HepG2 (cell line): Measurements from ENCODE around the gene CD300LF.

ENCODE experiments used
- CTCF ChIP-seq: sonication (generic); formaldehyde crosslinking; IDR thresholded peaks from 2 replicates; pipeline ENCODE4 v1.5.0; 2020; ENCODE audit warnings: mild to moderate bottlenecking, missing genetic modification reagents, moderate library complexity
- ZNF343 ChIP-seq: sonication (generic); formaldehyde crosslinking; IDR thresholded peaks from 2 replicates; pipeline ENCODE4 v1.4.0; 2020; ENCODE audit warnings: mild to moderate bottlenecking, missing genetic modification reagents
- ZNF773 ChIP-seq: sonication (generic); formaldehyde crosslinking; IDR thresholded peaks from 2 replicates; pipeline ENCODE4 v1.4.0; 2020; ENCODE audit warnings: missing genetic modification reagents, borderline replicate concordance
- TF ChIP-seq, protein P1 (sequence below): sonication (generic); formaldehyde crosslinking; IDR thresholded peaks from 2 replicates; pipeline ENCODE4 v1.8.1; 2023; ENCODE audit warnings: mild to moderate bottlenecking, missing genetic modification reagents
- TF ChIP-seq, protein P2 (sequence below): sonication (generic); formaldehyde crosslinking; IDR thresholded peaks from 2 replicates; pipeline ENCODE4 v1.4.0; 2020; ENCODE audit warnings: mild to moderate bottlenecking, missing genetic modification reagents

DNA sequence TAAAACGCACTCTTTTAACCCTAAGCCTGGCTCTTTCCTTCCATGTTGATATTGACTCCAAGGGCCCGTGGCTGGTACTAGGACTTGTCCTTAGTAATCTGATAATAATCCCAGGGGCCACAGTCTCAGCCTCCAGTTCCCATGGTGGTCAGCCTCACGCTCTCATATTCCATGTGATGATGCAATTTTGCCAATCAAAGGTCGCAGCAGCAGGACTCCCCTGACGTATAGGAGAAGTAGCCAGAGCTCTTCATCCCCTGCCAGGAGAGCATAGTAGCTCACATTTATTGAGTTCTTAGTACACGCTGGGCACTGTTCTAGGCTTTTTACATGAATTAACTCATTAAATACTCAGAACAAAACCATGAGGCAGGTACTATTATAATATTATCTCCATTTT lies 42.4 kb downstream of the CD300LF start:
- TF ChIP-seq ZNF773, result no peak
- TF ChIP-seq, protein P1, sequence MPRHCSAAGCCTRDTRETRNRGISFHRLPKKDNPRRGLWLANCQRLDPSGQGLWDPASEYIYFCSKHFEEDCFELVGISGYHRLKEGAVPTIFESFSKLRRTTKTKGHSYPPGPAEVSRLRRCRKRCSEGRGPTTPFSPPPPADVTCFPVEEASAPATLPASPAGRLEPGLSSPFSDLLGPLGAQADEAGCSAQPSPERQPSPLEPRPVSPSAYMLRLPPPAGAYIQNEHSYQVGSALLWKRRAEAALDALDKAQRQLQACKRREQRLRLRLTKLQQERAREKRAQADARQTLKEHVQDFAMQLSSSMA (CRISPR knock-in tag), result no peak
- no peak for TF ChIP-seq ZNF343 (CRISPR knock-in tag)
- TF ChIP-seq, protein P2, sequence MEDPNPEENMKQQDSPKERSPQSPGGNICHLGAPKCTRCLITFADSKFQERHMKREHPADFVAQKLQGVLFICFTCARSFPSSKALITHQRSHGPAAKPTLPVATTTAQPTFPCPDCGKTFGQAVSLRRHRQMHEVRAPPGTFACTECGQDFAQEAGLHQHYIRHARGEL (CRISPR knock-in tag), result no peak
- no peak for TF ChIP-seq CTCF (CRISPR knock-in tag)
